Muscle of leg (tissue), 16 donors: ENCODE results near the gene TAF8. TPM values are rescaled to one million over a fixed set of nuclear protein-coding genes. Genes with fewer than 3 reads are reported as not detected.
"Not testable (repeated sequence)": the region's sequence is repeated elsewhere in the genome, so short reads cannot be mapped to it uniquely, and the experiment has no call there.

ENCODE experiments used
- DNase-seq: peaks from one replicate; pipeline ENCODE4 v3.0.0; 2013
- H3K27ac ChIP-seq: one replicate; pipeline ENCODE4 v1.5.1; 2013; ENCODE audit warnings: mild to moderate bottlenecking, low read length, control low read depth
- H3K27me3 ChIP-seq: one replicate; pipeline ENCODE4 v1.6.1; 2013; ENCODE audit warnings: low read length; ENCODE audit not compliant: control insufficient read depth, insufficient read depth
- H3K36me3 ChIP-seq: one replicate; pipeline ENCODE4 v1.6.1; 2013; ENCODE audit warnings: low read length; ENCODE audit not compliant: control insufficient read depth, insufficient read depth
- H3K4me1 ChIP-seq: one replicate; pipeline ENCODE4 v1.6.1; 2013; ENCODE audit warnings: low read length; ENCODE audit not compliant: control insufficient read depth, insufficient read depth
- H3K4me3 ChIP-seq: one replicate; pipeline ENCODE4 v1.5.1; 2013; ENCODE audit warnings: low read length, control low read depth
- H3K9me3 ChIP-seq: replicated peaks from 2 replicates; pipeline ENCODE4 v1.6.1; 2013; ENCODE audit warnings: low read depth, low read length; ENCODE audit not compliant: control insufficient read depth
- WGBS: methylation state at CpG from one replicate; pipeline ENCODE4 v1.1.5; 2013; ENCODE audit warnings: missing lambda C conversion rate; ENCODE audit not compliant: insufficient coverage; 5-methylcytosine and 5-hydroxymethylcytosine counted together
- long read RNA-seq, 11 donors: transcript quantifications; one replicate each; lab custom pipeline, GENCODE V29; 2026
- polyA plus RNA-seq, 8 donors: library from polyadenylated mRNA; unstranded; fragments of 120-200 nt; gene quantifications; one replicate each; pipeline versions ENCODE4 v1.2.1 to v1.2.3, GENCODE V29; 2013; ENCODE audit warnings: inconsistent platforms in 1 of 8, low replicate concordance in 1 of 8; ENCODE audit not compliant: insufficient read length in 8 of 8, insufficient read depth in 1 of 8
- total RNA-seq: library from RNA; stranded (reverse); fragments of 120-200 nt; gene quantifications from one replicate; pipeline ENCODE4 v1.2.4, GENCODE V29; 2013

The TAF8 gene, protein sequence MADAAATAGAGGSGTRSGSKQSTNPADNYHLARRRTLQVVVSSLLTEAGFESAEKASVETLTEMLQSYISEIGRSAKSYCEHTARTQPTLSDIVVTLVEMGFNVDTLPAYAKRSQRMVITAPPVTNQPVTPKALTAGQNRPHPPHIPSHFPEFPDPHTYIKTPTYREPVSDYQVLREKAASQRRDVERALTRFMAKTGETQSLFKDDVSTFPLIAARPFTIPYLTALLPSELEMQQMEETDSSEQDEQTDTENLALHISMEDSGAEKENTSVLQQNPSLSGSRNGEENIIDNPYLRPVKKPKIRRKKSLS
- total RNA-seq: 13.8 TPM
- 10 to 100 TPM; 11.4 to 16.6 (median 12.8) TPM for polyA plus RNA-seq
- long read RNA-seq, donor 1, full-length matches to known transcripts: 1 of 6 reads
- long read RNA-seq, donor 1, partial matches to known transcripts: 5 of 6 reads
- long read RNA-seq, donor 1, other reads (novel, unspliced or antisense): 0 of 6 reads
- long read RNA-seq, donor 2, full-length matches to known transcripts: 1 of 1 reads
- long read RNA-seq, donor 2, partial matches to known transcripts: 0 of 1 reads
- long read RNA-seq, donor 2, other reads (novel, unspliced or antisense): 0 of 1 reads
- long read RNA-seq, donor 3, full-length matches to known transcripts: 1 of 7 reads
- long read RNA-seq, donor 3, partial matches to known transcripts: 6 of 7 reads
- long read RNA-seq, donor 3, other reads (novel, unspliced or antisense): 0 of 7 reads
- long read RNA-seq, donor 4, partial matches to known transcripts: 0 of 1 reads
- long read RNA-seq, donor 4, other reads (novel, unspliced or antisense): 0 of 1 reads
- long read RNA-seq, donor 5, full-length matches to known transcripts: 3 of 3 reads
- long read RNA-seq, donor 5, partial matches to known transcripts: 0 of 3 reads
- long read RNA-seq, donor 5, other reads (novel, unspliced or antisense): 0 of 3 reads
- long read RNA-seq, donor 6, partial matches to known transcripts: 0 of 3 reads
- long read RNA-seq, donor 6, other reads (novel, unspliced or antisense): 0 of 3 reads
- long read RNA-seq, donor 7, full-length matches to known transcripts: 7 of 7 reads
- long read RNA-seq, donor 7, partial matches to known transcripts: 0 of 7 reads
- long read RNA-seq, donor 7, other reads (novel, unspliced or antisense): 0 of 7 reads
- long read RNA-seq, donor 8, full-length matches to known transcripts: 5 of 5 reads
- long read RNA-seq, donor 8, partial matches to known transcripts: 0 of 5 reads
- long read RNA-seq, donor 8, other reads (novel, unspliced or antisense): 0 of 5 reads
- long read RNA-seq, donor 9, full-length matches to known transcripts: 3 of 19 reads
- long read RNA-seq, donor 9, partial matches to known transcripts: 16 of 19 reads
- long read RNA-seq, donor 9, other reads (novel, unspliced or antisense): 0 of 19 reads
- long read RNA-seq, donor 10, full-length matches to known transcripts: 5 of 5 reads
- long read RNA-seq, donor 10, partial matches to known transcripts: 0 of 5 reads
- long read RNA-seq, donor 10, other reads (novel, unspliced or antisense): 0 of 5 reads
- long read RNA-seq, donor 11, transcript TAF8-202 (5 exons, 794 nt): major isoform, 5 of 5 reads
- long read RNA-seq, donor 11, partial matches to known transcripts: 0 of 5 reads
- long read RNA-seq, donor 11, other reads (novel, unspliced or antisense): 0 of 5 reads

DNA sequence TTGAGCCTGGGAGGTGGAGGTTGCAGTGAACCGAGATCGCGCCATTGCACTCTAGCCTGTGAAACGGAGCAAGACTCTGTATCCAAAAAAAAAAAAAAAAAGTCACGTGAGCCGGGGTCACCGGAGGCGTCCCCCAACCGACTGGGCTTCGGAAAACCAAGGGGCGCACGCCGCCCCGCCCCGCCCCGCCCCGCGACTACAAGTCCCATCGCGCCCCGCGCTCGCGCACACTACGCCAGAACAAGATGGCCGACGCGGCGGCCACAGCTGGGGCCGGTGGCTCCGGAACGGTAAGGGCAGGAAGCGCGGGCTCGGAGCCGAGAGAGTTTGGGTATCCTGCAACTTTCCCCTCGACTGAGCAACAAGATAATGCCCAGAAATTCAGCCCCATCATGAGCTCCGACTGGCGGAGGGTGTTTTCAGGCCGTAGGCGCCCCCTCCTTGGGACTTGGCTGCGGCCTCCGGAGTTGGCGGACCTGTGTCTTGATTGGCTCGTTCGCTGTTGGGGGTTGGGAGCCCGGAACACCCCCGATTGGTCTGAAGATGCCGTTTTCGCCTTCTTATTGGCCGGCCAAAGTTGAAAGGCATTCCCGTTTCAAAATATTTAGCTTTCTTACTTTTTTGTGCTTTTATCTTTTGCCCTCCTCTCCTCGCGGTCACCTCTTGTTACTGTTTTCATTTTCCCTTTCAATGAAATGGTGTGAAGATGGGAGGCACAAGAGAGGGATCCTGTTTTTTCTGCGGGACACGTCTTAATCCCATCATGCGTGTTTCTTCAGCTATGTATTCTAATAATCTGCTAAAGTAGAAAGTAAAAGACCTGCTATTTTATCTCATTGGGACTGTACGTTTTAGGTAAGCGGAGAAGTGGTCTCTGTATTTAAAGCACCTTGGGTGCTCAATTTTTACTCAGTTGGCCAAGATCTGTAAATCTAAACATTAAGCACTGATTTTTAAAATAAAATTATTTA is at the start of gene TAF8:
TSS of gene TAF8 (plus strand) at position 228 of the 971 bp plus-strand sequence. CDS start at position 246, 18 bp downstream.
- WGBS: under 1% methylated on average over 48 of the region's 59 CpGs
- Histone ChIP-seq H3K4me1 (peaks cover 44% of the 10 kb centered on the region), H3K4me3 (peak within 1 kb of the TSS; percentile 83)

DNA sequence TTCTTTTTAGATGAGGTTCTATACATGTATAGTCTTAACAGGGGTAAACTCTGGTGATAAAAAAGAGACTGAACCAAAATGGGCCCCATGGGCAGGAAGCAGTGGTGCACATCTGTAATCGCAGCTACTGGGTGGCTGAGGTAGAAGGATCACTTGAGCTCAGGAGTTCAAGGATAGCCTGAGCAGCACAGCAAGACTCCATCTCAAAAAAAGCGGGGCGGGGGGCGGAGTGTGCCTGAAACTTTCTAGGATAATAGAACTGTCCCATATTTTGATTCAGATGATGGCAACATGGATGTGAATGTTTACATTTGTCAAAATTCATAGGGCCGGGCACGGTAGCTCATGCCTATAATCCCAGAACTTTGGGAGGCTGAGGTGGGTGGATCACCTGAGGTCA is 48.8 kb upstream of the TAF8 start:
- DNase-seq: no peak
- Histone ChIP-seq H3K4me3 (no peak overlapping the region), H3K4me1 (no peaks in the 10 kb centered on the region), H3K27ac (no peak overlapping the region), H3K27me3 (no peaks in the 10 kb centered on the region), H3K36me3 (peaks cover 3% of the 10 kb centered on the region), H3K9me3 (no peaks in the 10 kb centered on the region)
- 100% methylated on average over 4 of the region's 6 CpGs for WGBS

More for the DNA sequence above, at the start of gene TAF8:
- Histone ChIP-seq H3K9me3 (no peaks in the 10 kb centered on the region), H3K27me3 (no peaks in the 10 kb centered on the region), H3K27ac (peak within 1 kb of the TSS; percentile 97), H3K36me3 (peaks cover 25% of the 10 kb centered on the region)
- peak; percentile 97 for DNase-seq

DNA sequence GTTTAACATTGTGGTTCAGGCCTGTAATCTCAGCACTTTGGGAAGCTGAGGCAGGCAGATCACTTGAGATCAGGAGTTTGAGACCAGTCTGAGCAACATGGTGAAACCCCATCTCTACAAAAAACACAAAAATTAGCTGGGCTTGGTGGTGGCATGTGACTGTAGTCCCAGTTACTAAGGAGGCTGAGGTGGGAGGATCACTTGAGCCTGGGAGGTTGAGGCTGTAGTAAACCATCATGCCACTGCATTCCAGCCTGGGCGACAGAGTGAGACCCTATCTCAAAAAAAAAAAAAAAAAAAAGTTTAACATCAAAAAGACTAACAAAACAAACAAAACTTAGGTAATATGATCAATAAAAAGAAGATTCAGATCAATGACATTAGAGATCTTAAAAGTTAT is 46.7 kb upstream of the TAF8 start:
- WGBS: no CpG with 5 or more reads among the region's 1 CpG
- not testable (repeated sequence) for H3K9me3 ChIP-seq, H3K27me3 ChIP-seq, H3K27ac ChIP-seq, DNase-seq, H3K36me3 ChIP-seq, H3K4me3 ChIP-seq
- peaks cover 15% of the 10 kb centered on the region for H3K4me1 ChIP-seq

DNA sequence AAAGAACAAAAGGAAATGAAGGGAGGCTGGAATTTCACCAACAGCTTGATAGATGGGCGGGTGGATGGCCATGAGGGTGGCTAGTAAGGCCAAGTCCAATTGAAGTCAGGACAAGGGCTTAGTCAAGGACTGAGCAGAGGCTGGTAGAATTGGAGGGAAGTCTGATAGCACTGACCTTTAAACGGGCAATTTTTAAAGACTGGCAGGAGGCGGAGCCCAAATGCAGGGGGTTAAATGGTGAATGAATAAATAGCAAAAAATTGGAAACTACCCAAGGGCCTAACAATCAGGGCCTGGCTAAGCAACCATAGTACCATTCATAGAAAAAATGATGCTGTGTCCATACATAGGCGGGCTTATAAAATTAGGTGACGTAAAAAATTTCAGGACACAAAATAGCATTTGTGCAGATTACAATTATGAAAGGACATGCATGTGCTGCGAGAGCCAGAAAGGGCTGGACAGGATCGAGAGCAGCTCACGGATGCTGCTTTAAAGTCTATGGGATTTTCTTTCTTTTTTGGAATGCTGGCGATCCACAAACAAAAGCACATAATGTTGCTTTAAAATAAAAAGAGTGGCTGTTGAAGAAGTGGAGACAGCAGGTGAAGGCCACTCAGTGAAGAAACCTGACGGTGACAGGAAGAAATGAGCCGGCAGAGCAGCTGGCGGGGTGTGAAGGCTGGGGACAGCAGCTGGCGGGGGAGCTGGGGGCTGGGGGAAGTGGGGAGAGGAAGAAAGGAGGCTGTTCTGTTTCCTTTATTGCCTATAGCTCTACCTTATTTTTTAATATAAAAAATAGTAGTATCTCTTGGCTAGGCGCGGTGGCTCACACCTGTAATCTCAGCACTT is 42.8 kb upstream of the TAF8 start:
- Histone ChIP-seq H3K4me3 (no peak overlapping the region), H3K27ac (peak overlapping the region; percentile 74), H3K4me1 (peaks cover 44% of the 10 kb centered on the region), H3K36me3 (peaks cover 2% of the 10 kb centered on the region), H3K9me3 (no peaks in the 10 kb centered on the region), H3K27me3 (no peaks in the 10 kb centered on the region)
- DNase-seq: peak; percentile 74
- WGBS: 54% methylated on average over 2 of the region's 15 CpGs

DNA sequence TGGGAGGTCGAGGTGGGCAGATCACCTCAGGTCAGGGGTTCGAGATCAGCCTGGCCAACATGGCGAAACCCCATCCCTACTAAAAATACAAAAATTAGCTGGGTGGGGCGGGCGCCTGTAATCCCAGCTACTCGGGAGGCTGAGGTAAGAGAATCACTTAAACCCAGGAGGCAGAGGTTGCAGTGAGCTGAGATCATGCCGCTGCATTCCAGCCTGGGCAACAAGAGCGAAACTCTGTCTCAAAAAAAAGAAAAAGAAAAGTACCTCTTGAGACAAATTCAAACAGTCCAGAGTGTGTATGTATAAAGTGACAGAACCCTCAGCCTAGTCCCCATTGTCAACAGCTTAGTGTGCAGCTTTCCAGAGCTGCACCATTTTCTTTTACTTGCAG is 42.2 kb upstream of the TAF8 start:
- not testable (repeated sequence) for H3K4me3 ChIP-seq, DNase-seq, H3K9me3 ChIP-seq, H3K27me3 ChIP-seq, H3K36me3 ChIP-seq
- Histone ChIP-seq H3K27ac (peak overlapping the region; percentile 74), H3K4me1 (peaks cover 46% of the 10 kb centered on the region)
- 100% methylated on average over 1 of the region's 8 CpGs for WGBS

DNA sequence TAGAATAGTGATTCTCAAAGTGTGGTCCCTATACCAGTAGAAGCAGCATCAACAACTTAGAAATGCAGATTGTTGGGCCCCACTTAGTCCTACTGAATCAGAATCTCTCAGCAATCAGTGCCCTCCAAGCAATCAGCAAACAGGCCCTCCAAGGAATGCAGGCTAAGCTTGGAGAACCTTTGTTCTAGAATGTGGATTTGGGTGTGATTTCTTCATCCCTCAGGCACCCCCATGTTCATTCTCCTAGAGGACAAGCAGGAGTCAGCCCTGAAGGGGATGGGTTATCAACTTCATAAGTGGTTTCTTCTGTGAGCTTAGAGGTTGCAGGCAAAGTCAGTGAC is 40.5 kb upstream of the TAF8 start:
- Histone ChIP-seq H3K4me3 (no peak overlapping the region), H3K27me3 (no peaks in the 10 kb centered on the region), H3K9me3 (no peaks in the 10 kb centered on the region), H3K36me3 (peaks cover 2% of the 10 kb centered on the region), H3K4me1 (peaks cover 46% of the 10 kb centered on the region), H3K27ac (peak overlapping the region; percentile 84)
- DNase-seq: no peak

DNA sequence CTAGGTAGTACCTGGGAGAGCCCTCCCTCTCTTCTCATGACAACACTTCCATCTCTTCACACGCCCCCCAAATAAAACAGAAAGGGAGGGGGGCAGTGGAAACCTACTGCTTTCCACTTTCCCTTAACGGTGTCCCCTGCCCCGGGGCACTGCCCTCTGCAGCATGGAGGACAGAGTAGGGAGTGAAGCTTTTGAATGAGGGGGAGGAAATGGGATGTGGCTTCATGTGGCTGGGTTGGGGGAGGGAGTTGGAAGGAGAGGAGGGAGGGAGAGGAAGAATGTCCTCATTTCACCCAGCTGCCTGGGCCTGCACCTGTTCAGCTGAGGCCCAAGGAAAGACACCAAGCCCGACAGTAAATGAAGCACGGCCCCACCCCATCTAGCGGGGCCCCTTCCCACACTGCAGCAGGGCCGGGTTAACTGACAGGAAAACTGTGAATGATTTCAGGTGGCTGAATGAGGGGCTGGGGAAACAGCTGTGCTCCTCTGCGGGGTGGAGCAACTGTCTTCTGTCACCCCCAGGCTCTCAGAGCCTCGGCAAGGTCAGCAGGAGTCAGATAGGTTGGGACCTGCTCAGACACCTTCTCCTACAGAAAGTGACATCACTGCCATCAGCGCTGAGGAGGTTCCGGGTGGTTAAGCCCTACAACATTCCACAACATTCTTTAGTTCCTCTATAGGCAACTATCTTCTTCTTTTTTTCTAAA is 40.0 kb upstream of the TAF8 start:
- no CpG with 5 or more reads among the region's 11 CpGs for WGBS
- peak; percentile 85 for DNase-seq
- H3K4me3 ChIP-seq: no peak overlapping the region

DNA sequence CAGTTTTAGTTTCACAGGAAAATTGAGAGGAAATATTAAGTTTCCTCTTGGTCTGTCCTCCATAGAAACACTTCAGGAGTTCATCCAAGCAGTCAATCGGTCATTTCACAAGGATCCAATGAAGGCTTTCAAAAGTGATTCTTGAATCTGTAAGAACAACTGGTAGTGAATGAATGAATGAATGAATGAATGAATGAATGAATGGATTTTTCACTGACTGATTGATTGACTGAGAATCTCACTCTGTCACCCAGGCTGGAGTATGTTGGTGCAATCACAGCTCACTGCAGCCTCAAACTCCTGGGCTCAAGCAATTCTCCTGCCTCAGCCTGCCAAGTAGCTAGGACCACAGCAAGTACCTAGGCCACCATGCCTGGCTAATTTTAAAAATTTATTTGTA is 39.4 kb upstream of the TAF8 start:
- H3K9me3 ChIP-seq: no peaks in the 10 kb centered on the region
- peaks cover 46% of the 10 kb centered on the region for H3K4me1 ChIP-seq
- WGBS: no CpG with 5 or more reads among the region's 1 CpG
- H3K27ac ChIP-seq: peak overlapping the region; percentile 84
- peaks cover 2% of the 10 kb centered on the region for H3K36me3 ChIP-seq
- no peak overlapping the region for H3K4me3 ChIP-seq
- no peak for DNase-seq
- no peaks in the 10 kb centered on the region for H3K27me3 ChIP-seq

More for the DNA sequence above, 40.0 kb upstream of the TAF8 start:
- Histone ChIP-seq H3K36me3 (peaks cover 2% of the 10 kb centered on the region), H3K27ac (peak overlapping the region; percentile 84), H3K9me3 (no peaks in the 10 kb centered on the region), H3K4me1 (peaks cover 46% of the 10 kb centered on the region), H3K27me3 (no peaks in the 10 kb centered on the region)
